Measurements from ENCODE around the gene ARID1B.

Gene ARID1B

GRCh38 chr6:156852147-156852857, 75.1 kb downstream of the ARID1B start:
- no peak for DNase-seq (ENCODE audit: low read depth)

- no peak for DNase-seq (ENCODE audit: low read depth)
These were observed 75.7 kb downstream of the ARID1B start for GRCh38 chr6:156852858-156853216.

- DNase-seq (ENCODE audit: low read depth): no peak
These were observed 76.6 kb downstream of the ARID1B start for GRCh38 chr6:156853733-156854132.

GRCh38 chr6:156854466-156855161, 77.4 kb downstream of the ARID1B start:
- no peak for DNase-seq (ENCODE audit: low read depth)

- DNase-seq (ENCODE audit: low read depth): no peak
These were observed 80.4 kb downstream of the ARID1B start for GRCh38 chr6:156857573-156857972.

GRCh38 chr6:156859686-156860085, 82.5 kb downstream of the ARID1B start:
- no peak for DNase-seq (ENCODE audit: low read depth)

- no peak for DNase-seq (ENCODE audit: low read depth)
These were observed 85.5 kb downstream of the ARID1B start for GRCh38 chr6:156862711-156863110.

GRCh38 chr6:156863504-156863903, 86.3 kb downstream of the ARID1B start:
- no peak for DNase-seq (ENCODE audit: low read depth)

- no peak for DNase-seq (ENCODE audit: low read depth)
These were observed 87.4 kb downstream of the ARID1B start for GRCh38 chr6:156864557-156864956.

GRCh38 chr6:156865019-156865629, 87.9 kb downstream of the ARID1B start:
- DNase-seq (ENCODE audit: low read depth): no peak

- DNase-seq (ENCODE audit: low read depth): no peak
These were observed 89.2 kb downstream of the ARID1B start for GRCh38 chr6:156866220-156867015.

GRCh38 chr6:156867121-156867520, 89.9 kb downstream of the ARID1B start:
- no peak for DNase-seq (ENCODE audit: low read depth)

GRCh38 chr6:156868385-156868784, 91.2 kb downstream of the ARID1B start:
- no peak for DNase-seq (ENCODE audit: low read depth)

- DNase-seq (ENCODE audit: low read depth): no peak
These were observed 92.8 kb downstream of the ARID1B start for GRCh38 chr6:156869980-156870398.

GRCh38 chr6:156870924-156871539, 93.9 kb downstream of the ARID1B start:
- no peak for DNase-seq (ENCODE audit: low read depth)

GRCh38 chr6:156872903-156873302, 95.7 kb downstream of the ARID1B start:
- no peak for DNase-seq (ENCODE audit: low read depth)

- DNase-seq (ENCODE audit: low read depth): no peak
These were observed 96.6 kb downstream of the ARID1B start for GRCh38 chr6:156873654-156874380.

GRCh38 chr6:156875062-156875461, 97.9 kb downstream of the ARID1B start:
- DNase-seq (ENCODE audit: low read depth): no peak

GRCh38 chr6:156876302-156876701, 99.1 kb downstream of the ARID1B start:
- no peak for DNase-seq (ENCODE audit: low read depth)

GRCh38 chr6:156877126-156877863, 100.1 kb downstream of the ARID1B start:
- DNase-seq (ENCODE audit: low read depth): no peak

GRCh38 chr6:156878681-156879080, 101.5 kb downstream of the ARID1B start:
- no peak for DNase-seq (ENCODE audit: low read depth)

Measured in stimulated activated CD8-positive, alpha-beta memory T cell treated with anti-CD3 and anti-CD28 coated beads, Interleukin-4, amount 100 ng/mL, for 24 hours (primary cell).